GM19324 (cell line): ENCODE results near the gene TRDN.

Experiments
- ATAC-seq: cut with Tn5 transposase; IDR thresholded peaks from one replicate; pipeline ENCODE4 v1.9.1; 2021; ENCODE audit warnings: mild to moderate bottlenecking, moderate library complexity; ENCODE audit not compliant: unreplicated experiment, low FRiP score

The TRDN gene

GRCh38 chr6:123210645-123211044, 426.1 kb downstream of the TRDN start:
- no peak for ATAC-seq

- ATAC-seq = no peak
These were observed 428.7 kb downstream of the TRDN start for GRCh38 chr6:123207967-123208510.

- ATAC-seq = no peak
These were observed 432.8 kb downstream of the TRDN start for GRCh38 chr6:123203928-123204327.

- ATAC-seq = no peak
These were observed 434.8 kb downstream of the TRDN start for GRCh38 chr6:123201869-123202372.

- ATAC-seq = no peak
These were observed 443.5 kb downstream of the TRDN start for GRCh38 chr6:123193298-123193697.

GRCh38 chr6:123189816-123190215, 446.9 kb downstream of the TRDN start:
- ATAC-seq = no peak

- no peak for ATAC-seq
These were observed 453.8 kb downstream of the TRDN start for GRCh38 chr6:123182998-123183397.

GRCh38 chr6:123176706-123177105, 460.0 kb downstream of the TRDN start:
- no peak for ATAC-seq

- no peak for ATAC-seq
These were observed 465.2 kb downstream of the TRDN start for GRCh38 chr6:123171341-123172115.

- no peak for ATAC-seq
These were observed 467.0 kb downstream of the TRDN start for GRCh38 chr6:123169774-123170095.

- ATAC-seq = no peak
These were observed 467.6 kb downstream of the TRDN start for GRCh38 chr6:123168892-123169773.

GRCh38 chr6:123168466-123168865, 468.3 kb downstream of the TRDN start:
- no peak for ATAC-seq
